GM21529 (cell line): Measurements from ENCODE around the gene CACNA1C.

Source experiments
- ATAC-seq: cut with Tn5 transposase; IDR thresholded peaks from one replicate; pipeline ENCODE4 v1.9.1; 2021; ENCODE audit not compliant: unreplicated experiment

CACNA1C gene

DNA sequence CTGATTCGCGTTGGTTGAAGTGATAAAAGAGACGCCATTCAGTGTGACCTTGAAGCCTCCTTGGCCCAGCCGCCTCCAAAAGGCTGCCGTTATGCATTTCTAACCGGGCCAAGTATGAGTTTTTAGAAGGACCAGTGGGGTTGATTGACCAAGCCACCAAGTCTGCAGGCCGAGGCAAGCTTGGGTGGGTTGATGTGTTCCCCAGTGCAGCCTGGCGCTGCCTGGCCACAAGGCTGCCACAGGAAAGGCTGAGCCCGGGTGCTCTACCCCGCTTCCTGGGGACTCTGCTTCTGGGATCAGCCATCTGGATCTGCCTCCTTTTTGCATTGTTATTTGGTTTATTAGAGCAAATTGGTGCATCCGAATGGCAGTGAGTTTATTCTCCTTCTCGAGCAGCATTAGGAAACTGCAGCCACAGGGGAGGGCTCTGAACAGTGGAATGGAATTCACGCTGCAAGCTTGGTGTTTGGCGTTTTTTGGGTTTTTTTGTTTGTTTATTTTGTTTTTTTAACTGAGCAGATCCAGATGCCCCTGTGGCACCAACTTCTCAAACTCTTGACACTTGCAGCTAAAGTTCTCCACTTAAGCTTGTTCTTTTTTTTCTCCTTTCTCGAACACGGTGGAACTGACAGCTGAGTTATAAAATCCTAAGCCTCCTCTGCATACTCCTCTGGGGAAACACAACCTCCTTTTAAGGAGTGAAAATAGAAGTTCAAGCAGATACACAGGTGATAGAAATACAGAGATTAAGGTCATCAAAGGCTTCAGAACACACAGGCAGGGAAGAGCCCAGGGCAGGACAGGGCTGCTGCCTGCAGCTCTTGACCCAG, 596.6 kb downstream of the CACNA1C start:
- ATAC-seq = no peak

- no peak for ATAC-seq
These were observed 597.7 kb downstream of the CACNA1C start for GRCh38 chr12:2650261-2651067.

DNA sequence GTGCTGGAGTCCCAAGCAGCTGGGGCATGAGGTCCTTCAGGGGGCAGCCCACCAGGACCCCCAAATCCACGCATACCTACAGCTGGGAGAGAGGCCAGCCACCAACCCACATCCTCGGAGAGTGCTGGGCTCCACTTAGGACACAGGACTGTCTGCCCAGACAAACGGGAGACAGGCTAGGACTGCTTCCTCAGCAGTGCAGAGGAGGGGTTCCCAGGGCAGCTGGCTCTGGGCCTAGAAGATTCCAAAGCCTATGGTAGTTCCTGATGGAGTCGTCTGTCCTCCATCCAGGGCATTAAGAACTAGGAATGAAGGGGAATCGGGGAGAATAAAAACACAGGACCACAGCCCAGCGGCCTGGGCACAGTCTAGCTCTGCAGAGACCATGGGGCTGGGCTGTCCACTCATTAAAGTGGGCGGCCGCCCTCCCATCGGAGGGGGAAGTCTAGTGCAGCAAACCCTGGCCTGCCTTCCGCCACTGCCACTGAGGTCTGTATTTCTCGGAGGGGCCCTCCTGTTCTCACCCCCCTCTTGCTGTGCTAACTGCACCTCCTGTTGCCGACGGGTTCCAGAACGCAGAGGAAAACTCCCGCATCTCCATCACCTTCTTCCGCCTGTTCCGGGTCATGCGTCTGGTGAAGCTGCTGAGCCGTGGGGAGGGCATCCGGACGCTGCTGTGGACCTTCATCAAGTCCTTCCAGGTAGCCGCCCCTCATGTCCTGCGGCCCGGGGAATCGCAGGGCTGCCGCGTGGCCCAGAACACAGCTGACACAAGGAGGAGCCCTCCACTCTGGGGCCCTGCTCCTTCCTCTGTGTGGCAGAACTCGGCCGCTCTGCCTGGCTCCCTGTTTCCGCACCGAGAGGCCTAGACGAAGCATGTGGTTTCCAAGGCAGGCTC, 598.5 kb downstream of the CACNA1C start:
- ATAC-seq = no peak

- no peak for ATAC-seq
These were observed 599.2 kb downstream of the CACNA1C start for GRCh38 chr12:2652011-2652400.

DNA sequence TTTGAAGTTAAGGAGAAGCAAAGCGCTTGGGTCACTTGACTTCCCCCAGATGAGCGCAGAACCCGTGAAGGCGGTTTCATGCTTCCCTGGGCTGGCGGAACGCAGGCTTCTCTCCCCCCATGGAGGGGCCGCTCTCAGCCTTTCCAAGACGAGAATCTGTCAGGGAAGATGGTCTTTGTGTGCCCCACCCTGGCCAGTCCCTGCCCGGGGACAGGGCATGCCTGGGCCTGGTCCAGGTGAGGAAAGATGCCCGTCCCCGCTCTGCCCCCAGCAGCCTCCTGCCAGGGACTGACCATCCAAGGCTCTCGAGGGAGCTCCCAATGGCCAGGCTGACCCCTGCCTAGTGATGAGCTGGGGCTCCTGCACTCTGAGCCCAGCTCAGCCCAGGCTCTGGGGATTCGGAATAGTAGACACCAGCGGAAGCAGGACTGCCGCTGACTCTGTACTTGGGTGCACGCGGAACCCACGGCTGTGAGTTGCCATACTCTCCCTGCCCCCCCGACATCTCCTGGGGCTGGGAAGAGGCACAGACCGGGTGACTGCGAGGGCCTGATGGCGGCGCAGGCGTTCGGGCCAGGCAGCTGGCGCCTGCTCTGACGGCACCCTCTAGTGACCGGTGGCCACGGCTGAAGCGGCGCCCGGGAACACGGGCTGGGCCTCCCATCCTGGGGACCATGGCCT, 599.8 kb downstream of the CACNA1C start:
- ATAC-seq = no peak

DNA sequence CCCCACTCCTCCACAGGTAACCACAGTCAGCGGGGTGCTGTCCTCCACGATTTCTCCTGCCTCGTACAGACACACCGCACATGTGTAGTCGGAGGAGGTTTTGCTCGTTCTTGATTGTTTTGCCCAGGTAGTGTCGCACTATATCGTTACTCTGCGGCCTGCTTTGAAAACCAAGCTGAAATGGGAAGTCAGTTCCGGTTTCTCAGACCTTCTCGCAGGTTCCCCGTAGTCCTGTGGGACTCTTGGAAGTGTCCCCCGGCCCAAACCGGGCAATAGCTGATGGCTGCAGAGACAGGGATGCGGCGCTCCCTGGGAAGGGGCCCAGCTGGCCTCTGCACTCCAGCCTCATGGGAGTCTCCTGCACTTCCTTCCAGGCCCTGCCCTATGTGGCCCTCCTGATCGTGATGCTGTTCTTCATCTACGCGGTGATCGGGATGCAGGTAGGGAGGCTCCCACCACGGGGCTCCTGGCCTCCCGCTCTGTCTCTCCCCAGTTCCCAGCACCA, 600.7 kb downstream of the CACNA1C start:
- ATAC-seq = no peak

- ATAC-seq = no peak
These were observed 601.5 kb downstream of the CACNA1C start for GRCh38 chr12:2654311-2654710.

GRCh38 chr12:2654741-2655140, 602.0 kb downstream of the CACNA1C start:
- ATAC-seq = no peak

GRCh38 chr12:2662524-2662923, 609.7 kb downstream of the CACNA1C start:
- ATAC-seq = no peak

GRCh38 chr12:2664721-2665577, 612.2 kb downstream of the CACNA1C start:
- no peak for ATAC-seq

- no peak for ATAC-seq
These were observed 613.6 kb downstream of the CACNA1C start for GRCh38 chr12:2666411-2666810.

- no peak for ATAC-seq
These were observed 614.1 kb downstream of the CACNA1C start for GRCh38 chr12:2666846-2667245.

DNA sequence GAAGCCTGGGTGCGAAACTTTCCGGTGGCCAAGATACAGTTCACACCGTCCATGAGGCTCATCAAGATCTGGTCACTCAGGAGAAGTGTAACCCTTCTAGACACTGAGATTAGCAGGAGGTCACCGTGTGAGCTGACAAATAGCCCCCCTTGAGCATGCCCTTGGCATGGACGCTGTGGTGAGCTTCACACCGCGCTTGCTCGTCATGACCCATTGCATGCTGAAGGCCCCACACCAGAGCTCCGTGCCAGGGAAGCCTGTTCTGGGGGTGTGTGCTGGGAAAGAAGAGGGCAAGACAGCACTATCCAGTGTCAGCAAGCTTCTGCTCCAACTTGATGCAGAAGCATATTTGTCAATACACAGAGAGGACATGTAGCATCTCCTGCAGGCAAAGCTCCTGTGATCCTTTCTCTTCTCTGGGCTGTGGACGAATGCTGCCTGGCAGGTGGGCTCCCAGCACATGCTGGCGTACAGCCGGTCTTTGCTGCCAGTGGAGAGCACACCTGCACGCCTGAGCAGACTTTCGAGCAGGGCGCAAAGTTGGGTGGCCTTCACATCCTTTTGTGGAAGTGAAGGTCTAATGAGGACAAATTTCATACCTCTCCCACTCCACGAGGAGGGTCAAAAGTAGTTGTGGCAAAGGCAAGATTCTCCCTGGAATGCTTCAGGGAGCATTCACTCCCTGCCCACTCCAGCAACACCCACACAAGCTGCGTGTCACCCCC, 615.1 kb downstream of the CACNA1C start:
- ATAC-seq = no peak

- no peak for ATAC-seq
These were observed 616.0 kb downstream of the CACNA1C start for GRCh38 chr12:2668816-2669215.

GRCh38 chr12:2669560-2669959, 616.8 kb downstream of the CACNA1C start:
- ATAC-seq = no peak

DNA sequence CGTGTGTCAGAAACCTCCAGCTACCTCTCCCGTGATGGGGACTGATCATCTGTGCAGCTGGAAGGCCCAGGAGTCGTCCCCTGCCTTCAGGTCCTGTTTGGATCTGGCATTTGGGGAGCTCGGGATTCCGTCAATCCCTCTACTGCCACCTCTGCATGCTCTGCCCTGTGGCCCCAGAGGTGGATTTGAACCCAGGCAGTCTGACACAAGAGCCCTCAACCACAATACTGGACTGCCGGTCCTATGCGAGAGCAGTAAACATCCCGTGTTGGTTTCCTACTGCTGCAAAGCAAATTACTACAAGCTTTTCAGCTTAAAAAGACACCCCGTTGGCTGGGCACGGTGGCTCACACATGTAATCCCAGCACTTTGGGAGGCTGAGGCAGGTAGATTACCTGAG, 620.1 kb downstream of the CACNA1C start:
- ATAC-seq = no peak

GRCh38 chr12:2673966-2674810, 621.4 kb downstream of the CACNA1C start:
- ATAC-seq = no peak

GRCh38 chr12:2675776-2676175, 623.0 kb downstream of the CACNA1C start:
- no peak for ATAC-seq
